Mesenteric fat pad (tissue), 1 donor: ENCODE results near the gene APH1B. TPM values are rescaled to one million over a fixed set of nuclear protein-coding genes. Genes with fewer than 3 reads are reported as not detected.

Experiments used
- DNase-seq: peaks from one replicate; pipeline ENCODE4 v3.0.0-alpha.2; 2020; ENCODE audit warnings: low spot score
- total RNA-seq: library from RNA; stranded (reverse); fragmentation: NEBNext Ultra II Directional; extraction: Animal tissue kit (Norgen Biotek cat#: 25700); gene quantifications from one replicate; pipeline ENCODE4 v1.2.1, GENCODE V29; 2021
- donor health status: DM: yes; HTN: yes; CAD: no.

The APH1B gene
- total RNA-seq, 1 donor from 2014 or later, result 25.0 TPM

DNA sequence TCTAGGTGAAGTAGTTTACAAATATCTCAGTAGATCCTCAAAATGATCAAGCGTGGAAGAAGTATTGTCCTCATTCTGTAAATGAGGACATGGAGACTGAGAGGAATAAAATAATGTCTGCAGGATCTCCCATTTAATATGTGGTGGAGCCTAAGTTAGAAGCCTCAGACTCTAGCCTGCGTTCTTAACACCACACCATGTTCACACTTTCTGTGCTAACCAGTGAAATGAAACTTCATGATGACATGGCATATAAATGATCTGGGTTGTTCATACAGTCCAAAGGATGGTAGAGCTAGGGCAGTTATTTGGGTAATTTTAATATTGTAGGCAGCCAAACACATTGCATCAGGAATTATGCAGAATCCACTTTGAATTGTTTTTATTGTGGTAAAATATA is 25.1 kb upstream of the APH1B start:
- DNase-seq, result no peak

GRCh38 chr15:63254991-63255390 is 22.4 kb upstream of the APH1B start:
- DNase-seq, result no peak

DNA sequence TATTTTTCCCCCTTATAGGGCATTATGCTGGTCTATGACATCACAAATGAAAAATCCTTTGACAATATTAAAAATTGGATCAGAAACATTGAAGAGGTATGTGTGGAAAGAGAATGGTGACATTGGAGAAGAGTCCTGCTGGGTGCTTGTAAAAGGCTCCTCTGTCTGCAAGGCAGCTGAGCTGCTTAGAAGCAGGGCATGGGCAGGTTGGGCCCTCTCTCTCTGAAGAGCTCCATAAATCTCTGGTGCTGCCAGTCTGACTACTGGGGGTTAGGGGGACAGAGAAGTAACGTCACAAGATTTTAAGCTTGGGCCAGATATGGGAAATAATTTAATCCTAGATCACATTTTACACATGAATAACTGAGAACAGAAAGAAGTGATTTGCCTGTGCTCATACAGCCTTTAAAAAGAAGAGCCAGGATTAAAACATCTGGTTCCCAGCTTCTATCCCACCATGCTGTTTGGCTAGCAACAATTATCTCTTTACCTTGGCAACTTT is 21.9 kb upstream of the APH1B start:
- DNase-seq, result no peak

- no peak for DNase-seq
These were observed 20.8 kb upstream of the APH1B start for GRCh38 chr15:63256433-63257274.

GRCh38 chr15:63258658-63259057 is 18.7 kb upstream of the APH1B start:
- DNase-seq, result no peak

DNA sequence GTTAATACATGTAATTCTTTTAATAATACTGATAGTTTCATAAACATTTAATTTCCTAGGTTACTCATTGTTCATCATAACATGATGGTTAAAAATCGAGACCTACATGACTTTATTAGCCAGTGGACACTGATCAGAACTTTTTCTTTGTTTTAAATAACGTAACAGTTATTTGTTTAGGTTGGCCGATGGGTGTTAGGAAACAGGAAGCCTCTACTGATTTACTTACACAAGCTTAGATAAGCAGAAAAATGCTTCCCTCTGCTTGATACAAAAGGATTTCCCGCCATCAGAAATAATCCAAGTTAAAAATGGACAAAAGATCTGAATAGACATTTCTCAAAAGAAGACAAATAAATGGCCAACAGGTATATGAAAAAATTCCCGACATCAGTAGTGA is 16.6 kb upstream of the APH1B start:
- DNase-seq, result no peak

DNA sequence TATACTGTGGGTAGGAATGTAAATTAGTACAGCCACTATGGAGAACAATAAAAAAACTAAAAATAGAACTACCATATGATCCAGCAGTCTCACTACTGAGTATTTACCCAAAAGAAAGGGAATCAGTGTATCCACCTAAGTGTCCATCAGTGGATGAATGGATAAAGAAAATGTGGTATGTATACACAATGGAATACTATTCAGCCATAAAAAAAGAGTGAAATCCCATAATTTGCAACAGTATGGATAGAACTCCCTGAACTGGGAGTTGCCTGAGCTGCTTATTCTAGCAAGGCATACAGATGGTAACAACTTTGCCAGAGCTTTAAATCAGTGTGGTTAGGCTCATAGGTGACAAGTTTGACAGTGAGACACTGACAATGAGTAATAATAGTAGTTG is 16.1 kb upstream of the APH1B start:
- DNase-seq, result no peak

DNA sequence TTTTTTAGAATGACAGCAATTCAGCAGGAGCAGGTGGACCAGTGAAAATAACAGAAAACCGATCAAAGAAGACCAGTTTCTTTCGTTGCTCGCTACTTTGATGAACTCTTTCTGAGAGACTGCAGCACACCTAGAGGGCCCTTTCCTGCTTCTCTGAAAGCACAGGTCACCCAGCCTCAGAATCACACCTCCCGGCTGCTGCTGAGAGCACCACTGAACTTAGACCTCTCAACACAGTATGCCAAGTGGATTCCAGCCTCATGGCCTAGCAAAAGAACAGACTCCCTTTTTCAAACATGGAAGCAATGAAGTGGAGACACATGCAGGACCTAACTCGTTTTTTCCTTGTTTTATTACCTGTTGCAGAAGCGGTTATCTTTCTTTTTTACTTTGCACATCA is 13.9 kb upstream of the APH1B start:
- DNase-seq, result no peak

DNA sequence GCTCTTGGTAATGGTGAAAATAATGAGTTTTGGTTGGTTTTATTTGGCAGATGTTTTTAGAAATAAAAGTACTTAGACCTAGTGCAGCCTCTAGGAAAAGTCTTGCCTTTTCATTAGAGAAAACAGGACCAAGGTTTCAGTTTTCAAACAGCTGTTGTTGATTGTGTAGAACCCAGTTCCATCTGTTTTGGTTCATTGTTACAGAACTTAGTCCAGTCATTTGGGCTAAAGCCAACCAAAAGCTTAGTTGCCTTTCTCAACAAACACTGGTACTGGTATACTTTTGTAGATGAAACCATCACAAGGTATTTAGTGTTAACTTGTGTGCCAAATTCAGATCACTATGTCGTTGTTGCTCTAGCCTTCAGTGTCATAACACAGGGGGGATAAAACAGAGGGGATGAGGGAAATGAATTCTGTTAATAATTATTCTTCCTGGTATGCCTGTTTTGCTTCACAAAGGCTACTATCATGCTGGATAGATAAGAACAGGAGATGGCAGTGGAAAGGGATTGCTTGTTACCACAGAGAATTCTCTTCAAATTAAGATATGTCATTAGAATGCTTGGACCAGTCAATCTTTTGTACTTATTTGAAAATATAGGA is 12.6 kb upstream of the APH1B start:
- no peak for DNase-seq

GRCh38 chr15:63274427-63274826 is 3.0 kb upstream of the APH1B start:
- no peak for DNase-seq

- no peak for DNase-seq
These were observed 915 bp upstream of the APH1B start for GRCh38 chr15:63276342-63277037.

DNA sequence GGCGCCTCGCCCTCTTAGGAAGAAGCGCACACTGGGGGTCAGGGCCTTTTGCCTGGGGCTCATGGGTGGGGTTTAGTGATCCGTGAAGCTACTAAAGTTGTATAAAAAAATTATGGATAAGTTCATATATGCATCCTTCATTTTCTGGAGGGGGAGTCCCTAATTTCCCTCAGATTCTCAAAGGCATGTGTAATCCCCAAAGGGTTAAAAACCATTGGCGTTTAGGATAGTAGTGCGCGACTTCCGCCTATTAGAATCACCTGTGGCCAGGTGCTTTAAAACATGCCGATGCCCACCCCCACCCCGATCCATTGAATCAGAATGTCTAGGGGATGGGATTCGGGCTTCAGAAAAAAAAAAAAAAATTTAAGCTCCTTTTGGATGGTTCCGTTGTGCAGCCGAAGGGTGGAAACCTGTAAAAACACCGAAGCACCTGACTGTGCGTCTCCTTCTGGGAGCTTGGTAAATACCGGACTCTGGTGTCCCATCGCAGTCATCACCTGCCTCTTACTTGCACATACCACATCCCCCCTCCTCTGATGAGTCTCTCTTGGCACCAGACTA is 570 bp downstream of the APH1B start:
- no peak for DNase-seq

- DNase-seq, result no peak
These were observed 5.7 kb downstream of the APH1B start for GRCh38 chr15:63283126-63283525.

DNA sequence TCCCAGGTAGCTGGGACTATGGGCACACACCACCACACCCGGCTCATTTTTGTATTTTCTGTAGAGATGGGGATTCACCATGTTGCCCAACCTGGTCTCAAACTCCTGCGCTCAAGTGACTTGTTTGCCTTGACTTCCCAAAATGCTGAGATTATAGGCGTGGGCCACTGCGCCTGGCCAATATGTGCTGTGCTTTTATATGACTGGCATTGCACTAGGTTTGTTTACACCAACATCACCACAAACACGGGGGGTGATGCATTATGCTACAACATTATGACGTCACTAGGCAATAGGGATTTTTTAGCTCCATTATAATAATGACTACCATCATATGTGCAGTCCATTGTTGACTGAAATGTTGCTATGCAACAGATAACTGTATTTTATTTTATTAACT is 6.9 kb downstream of the APH1B start:
- DNase-seq, result no peak

- no peak for DNase-seq
These were observed 9.7 kb downstream of the APH1B start for GRCh38 chr15:63287109-63287508.

GRCh38 chr15:63288342-63288741 is 10.9 kb downstream of the APH1B start:
- no peak for DNase-seq

DNA sequence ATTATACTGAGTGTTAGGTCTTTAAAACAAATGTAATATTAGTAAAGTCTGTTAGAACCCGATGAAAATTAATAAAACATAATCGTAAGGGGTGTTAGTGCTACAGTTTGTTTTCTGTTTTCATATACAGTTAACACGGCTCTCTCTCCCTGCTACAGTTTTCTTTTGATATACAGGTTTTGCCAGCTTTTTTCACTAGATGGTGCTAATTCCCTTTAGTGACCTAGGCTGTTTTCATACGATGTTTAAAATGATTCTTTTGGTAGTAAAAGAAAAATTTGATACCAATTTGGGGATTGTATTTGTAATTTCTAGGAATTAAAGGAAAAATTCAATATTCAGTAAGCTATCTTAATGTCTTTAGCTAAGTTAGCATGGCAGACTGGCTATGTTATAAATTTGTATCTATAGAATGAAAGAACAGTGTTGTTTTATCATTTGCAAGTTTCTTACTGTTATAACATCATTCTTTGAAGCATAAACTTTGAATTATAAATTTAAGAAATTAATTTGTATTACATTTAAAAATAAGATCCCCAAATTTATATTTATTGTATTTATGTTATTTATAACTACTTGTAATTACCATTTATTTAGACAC is 11.5 kb downstream of the APH1B start:
- DNase-seq, result no peak

DNA sequence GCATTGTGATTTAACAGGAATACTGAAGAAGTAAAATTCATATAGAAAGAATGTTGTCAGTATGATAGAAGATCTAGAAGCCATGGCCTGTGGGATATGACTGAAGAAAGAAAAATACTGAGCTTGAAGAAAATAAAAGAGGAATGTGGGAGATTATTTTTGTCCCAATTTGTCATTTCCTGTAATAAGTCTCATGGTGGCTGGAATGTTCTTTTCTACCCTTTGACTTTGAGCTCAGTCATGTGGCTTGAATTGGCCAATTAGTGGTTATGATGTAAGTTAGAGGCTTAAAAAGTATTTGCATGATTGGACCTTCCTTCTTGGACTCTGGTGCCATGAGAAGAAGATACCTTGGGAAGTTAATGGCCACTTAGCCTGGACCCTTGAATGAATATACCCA is 14.1 kb downstream of the APH1B start:
- DNase-seq, result no peak

- DNase-seq, result no peak
These were observed 14.8 kb downstream of the APH1B start for GRCh38 chr15:63292241-63292640.

DNA sequence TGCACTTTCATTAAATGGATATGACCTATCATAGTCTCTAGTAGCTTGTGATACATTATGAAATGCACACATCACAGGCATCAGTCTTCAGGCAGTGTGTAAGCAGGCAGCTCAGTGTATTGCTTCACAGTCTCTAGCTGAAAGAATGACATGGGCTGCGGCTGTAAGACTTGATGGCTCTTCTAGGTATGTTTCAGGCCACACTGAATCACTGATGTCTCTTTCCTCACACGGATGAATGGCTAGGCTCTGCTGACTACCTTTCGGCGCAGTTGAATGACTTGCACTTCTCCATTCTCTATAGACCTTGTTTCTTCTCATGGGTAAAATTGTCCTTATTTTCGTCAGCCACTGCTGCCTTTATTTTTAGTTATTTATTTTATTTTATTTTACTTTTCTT is 15.4 kb downstream of the APH1B start:
- no peak for DNase-seq

DNA sequence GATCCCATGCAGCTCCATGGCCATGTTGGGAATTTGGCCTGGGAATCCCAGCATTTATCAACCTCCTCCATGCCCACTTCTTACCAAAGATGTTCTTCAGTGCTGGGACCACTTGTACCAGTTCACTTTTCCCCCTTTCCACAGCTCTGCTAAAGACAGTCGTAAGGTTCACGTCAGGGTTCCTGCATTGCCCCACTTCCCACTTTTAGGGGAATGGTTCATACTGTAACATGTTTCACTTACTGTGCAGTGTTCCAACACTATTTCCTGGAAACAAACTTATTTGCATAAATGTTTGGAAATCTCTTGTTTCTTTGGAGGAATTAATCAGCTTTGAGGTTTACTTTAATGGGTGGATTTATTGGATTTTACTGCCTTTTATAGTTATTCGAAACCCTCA is 17.0 kb downstream of the APH1B start:
- DNase-seq, result no peak

DNA sequence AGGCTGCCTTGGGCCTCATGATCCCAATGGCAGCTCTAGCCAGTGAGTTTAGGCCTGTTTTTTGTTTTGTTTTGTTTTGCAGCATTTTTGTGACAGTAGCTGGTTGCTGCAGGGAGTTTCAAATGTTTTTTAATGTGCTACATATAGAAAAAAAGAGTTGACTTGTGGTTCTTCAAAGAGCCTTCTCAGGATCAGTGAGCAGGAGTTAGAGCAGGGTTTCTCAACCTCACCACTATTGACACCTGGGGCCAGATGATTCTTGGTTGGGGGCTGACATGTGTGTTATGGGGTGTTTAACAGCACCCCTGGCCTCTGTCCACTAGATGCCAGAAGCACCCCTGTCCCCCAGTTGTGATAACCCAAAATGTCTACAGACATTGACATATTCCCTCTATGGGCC is 17.9 kb downstream of the APH1B start:
- no peak for DNase-seq
